NT2/D1 (cell line): ENCODE results near the gene MACF1.

Source experiments
- DNase-seq: peaks from one replicate; pipeline ENCODE4 v3.0.0-alpha.2; 2011; ENCODE audit warnings: low read depth, low spot score
- H3K27me3 ChIP-seq: 2 replicates; pipeline ENCODE4 v1.6.0; 2011; ENCODE audit warnings: mild to moderate bottlenecking; ENCODE audit not compliant: insufficient read length, insufficient read depth
- H3K36me3 ChIP-seq: 2 replicates; pipeline ENCODE4 v1.6.1; 2011; ENCODE audit warnings: mild to moderate bottlenecking, low read length, mixed read lengths; ENCODE audit not compliant: insufficient read depth, insufficient read length
- H3K4me1 ChIP-seq: 2 replicates; pipeline ENCODE4 v1.5.1; 2011; ENCODE audit not compliant: insufficient read depth, insufficient read length
- H3K4me3 ChIP-seq: 2 replicates; pipeline ENCODE4 v1.5.1; 2011; ENCODE audit warnings: low read depth; ENCODE audit not compliant: insufficient read length
- H3K9ac ChIP-seq: 2 replicates; pipeline ENCODE4 v1.6.0; 2011; ENCODE audit warnings: low read depth; ENCODE audit not compliant: insufficient read length
- H3K9me3 ChIP-seq: 2 replicates; pipeline ENCODE4 v1.5.1; 2011; ENCODE audit warnings: mild to moderate bottlenecking, low read length; ENCODE audit not compliant: insufficient read depth
- SUZ12 ChIP-seq: IDR thresholded peaks from 2 replicates; pipeline ENCODE4 v1.6.1; 2011; ENCODE audit not compliant: insufficient read length, insufficient read depth; ENCODE audit errors: extremely low read depth
- YY1 ChIP-seq: IDR thresholded peaks from 2 replicates; pipeline ENCODE4 v1.6.1; 2011; ENCODE audit not compliant: insufficient read length, insufficient read depth
- ZNF274 ChIP-seq: IDR thresholded peaks from 2 replicates; pipeline ENCODE4 v1.6.1; 2011; ENCODE audit warnings: mild to moderate bottlenecking, low read depth, low read length

Gene MACF1

DNA sequence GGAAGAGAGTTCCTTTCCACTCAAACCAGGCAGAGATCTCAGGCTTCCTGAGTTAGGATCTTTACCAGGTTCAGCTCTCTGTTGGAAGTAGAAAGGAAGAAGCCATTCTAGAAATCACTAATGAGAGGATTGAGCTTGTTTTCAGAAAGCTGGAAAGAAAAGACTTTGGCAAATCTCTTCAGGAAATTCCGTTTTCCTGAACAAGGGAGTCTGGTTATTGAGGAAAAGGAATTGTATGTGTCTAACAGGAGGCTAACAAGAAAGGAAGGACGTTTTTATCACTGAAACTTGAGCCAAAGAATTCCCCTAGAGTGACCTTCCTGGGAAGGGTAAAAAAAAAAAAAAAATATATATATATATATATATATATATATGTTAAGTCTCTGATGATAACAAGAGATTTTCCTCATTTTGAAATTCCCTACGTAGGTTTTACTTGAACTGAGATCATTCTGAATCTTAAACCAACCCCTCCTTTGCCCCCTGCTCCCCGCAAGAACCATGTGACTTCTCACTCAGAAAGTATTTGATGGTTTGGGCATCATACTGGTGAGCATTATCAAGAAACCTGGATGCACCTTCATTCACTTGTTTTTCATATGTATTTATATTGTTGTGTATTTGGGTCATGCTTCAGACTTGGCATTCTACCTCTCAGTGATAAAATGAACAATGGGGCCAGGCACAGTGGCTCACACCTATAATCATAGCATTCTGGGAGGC is 188.5 kb downstream of the MACF1 start:
- no peak for TF ChIP-seq SUZ12
- no peak for TF ChIP-seq YY1
- no peak for TF ChIP-seq ZNF274
- H3K9me3 ChIP-seq, result no peaks in the 10 kb centered on the region
- H3K4me1 ChIP-seq, result no peaks in the 10 kb centered on the region
- no peak overlapping the region for H3K9ac ChIP-seq
- no peaks in the 10 kb centered on the region for H3K27me3 ChIP-seq
- H3K4me3 ChIP-seq, result no peak overlapping the region
- no peak for DNase-seq
- H3K36me3 ChIP-seq, result peaks cover 29% of the 10 kb centered on the region

DNA sequence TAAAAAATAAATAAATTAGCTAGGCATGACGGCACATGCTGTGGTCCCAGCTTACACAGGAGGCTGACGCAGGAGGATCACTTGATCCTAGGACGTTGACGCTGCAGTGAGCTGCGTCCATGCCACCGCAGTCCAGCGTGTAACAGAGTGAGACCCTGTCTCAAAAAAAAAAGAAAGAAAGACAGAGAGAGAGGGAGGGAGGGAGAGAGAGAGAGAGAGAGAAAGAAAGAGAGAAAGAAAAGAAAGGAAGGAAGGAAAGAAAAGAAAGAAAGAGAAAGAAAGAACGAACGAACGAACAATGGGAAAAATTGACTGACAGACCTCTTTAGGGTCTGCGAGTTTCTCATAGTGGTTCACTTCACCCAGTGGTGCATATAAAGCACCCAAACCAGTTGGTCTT is 189.2 kb downstream of the MACF1 start:
- Histone ChIP-seq H3K27me3 (no peaks in the 10 kb centered on the region), H3K4me1 (no peaks in the 10 kb centered on the region), H3K4me3 (no peak overlapping the region), H3K36me3 (peaks cover 24% of the 10 kb centered on the region), H3K9ac (no peak overlapping the region), H3K9me3 (no peaks in the 10 kb centered on the region)
- TF ChIP-seq YY1, result no peak
- no peak for TF ChIP-seq SUZ12
- TF ChIP-seq ZNF274, result no peak
- DNase-seq, result no peak

DNA sequence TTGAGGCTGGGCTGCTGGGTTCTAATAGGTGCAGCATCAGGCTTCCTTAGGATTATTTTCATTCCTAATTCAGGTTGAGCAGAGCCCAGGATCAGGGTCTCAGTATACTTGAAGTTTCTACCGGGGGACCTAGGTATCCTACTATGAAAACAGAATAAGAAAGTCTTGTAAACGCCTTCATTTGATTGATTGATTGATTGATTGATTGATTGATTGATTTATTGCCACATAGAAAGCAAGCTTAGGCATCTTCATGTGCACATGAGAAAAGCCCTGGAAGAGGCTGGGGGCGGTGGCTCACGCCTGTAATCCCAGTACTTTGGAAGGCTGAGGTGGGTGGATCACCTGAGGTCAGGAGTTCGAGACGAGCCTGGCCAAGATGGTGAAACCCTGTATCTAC is 189.6 kb downstream of the MACF1 start:
- Histone ChIP-seq H3K9ac (no peak overlapping the region), H3K9me3 (no peaks in the 10 kb centered on the region), H3K27me3 (no peaks in the 10 kb centered on the region), H3K4me3 (no peak overlapping the region), H3K4me1 (peaks cover 2% of the 10 kb centered on the region), H3K36me3 (peaks cover 24% of the 10 kb centered on the region)
- DNase-seq, result no peak
- no peak for TF ChIP-seq SUZ12
- no peak for TF ChIP-seq YY1
- TF ChIP-seq ZNF274, result no peak

DNA sequence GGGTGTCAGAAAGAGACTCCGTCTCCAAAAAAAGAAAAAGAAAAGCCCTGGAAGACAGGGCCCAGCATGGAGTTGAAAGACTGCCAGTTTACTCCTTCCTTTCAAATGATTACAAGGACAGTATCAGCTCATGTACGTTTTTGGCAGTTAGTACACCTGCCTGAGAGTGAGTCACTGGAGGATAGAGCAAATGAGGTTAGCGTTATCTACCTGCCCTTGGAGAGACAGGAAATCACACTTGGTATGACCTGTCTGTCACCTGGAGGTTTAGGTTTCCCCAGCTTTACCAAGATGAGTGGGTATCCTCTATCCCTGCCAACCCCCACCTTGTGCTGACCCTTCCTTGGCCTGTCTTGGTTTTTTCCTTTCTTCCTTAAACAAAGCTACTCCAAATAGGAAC is 190.1 kb downstream of the MACF1 start:
- H3K4me3 ChIP-seq, result no peak overlapping the region
- peaks cover 19% of the 10 kb centered on the region for H3K36me3 ChIP-seq
- H3K4me1 ChIP-seq, result peaks cover 2% of the 10 kb centered on the region
- DNase-seq, result no peak
- TF ChIP-seq SUZ12, result no peak
- TF ChIP-seq ZNF274, result no peak
- no peak for TF ChIP-seq YY1
- no peak overlapping the region for H3K9ac ChIP-seq
- no peaks in the 10 kb centered on the region for H3K27me3 ChIP-seq
- no peaks in the 10 kb centered on the region for H3K9me3 ChIP-seq

DNA sequence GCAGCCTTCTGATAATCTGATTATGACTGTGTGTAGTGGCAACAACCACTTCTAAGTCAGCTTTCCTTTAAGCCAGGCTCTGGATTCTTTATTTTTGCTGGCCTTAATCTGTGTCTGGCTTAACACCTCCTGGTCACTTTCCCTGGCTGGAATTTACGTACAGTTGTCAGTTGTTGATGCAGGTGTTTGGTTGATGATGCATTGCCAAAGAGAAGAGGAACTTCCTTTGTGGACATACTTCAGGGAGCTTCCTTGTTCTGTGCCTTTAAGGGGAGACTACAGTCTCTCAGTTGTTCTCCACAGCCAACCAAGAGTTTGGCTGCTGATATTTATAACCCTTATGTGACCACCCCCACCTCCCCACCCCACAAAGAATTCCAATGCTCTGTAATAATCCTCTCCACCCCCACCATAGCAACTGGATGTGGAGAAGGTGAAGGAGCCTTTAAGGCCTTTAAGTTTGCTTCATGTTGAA is 190.9 kb downstream of the MACF1 start:
- no peak for DNase-seq

DNA sequence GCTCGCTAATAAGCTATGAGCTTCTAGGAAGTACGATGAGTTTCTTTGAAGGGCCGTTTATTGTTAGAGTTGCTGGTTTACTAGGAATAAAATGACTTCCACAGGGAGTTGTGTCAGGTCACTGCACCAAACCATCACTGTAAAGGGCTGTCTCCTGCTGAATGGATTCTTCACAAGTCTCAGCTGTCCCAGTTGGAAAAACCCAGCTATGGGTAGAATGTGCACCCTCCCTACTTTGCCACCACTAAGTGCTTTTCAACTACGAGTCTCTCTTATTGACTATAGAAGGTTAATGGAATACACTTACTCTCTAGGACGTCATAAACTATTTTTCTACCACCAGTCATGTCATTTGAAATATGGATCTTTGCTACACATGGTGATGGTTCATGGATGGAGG is 192.2 kb downstream of the MACF1 start:
- Histone ChIP-seq H3K9ac (no peak overlapping the region), H3K36me3 (peaks cover 12% of the 10 kb centered on the region), H3K9me3 (no peaks in the 10 kb centered on the region), H3K4me3 (no peak overlapping the region), H3K27me3 (no peaks in the 10 kb centered on the region), H3K4me1 (peaks cover 2% of the 10 kb centered on the region)
- TF ChIP-seq YY1 (no peak), ZNF274 (no peak), SUZ12 (no peak)
- DNase-seq, result no peak

More for the DNA sequence above, 190.9 kb downstream of the MACF1 start:
- no peaks in the 10 kb centered on the region for H3K27me3 ChIP-seq
- H3K36me3 ChIP-seq, result peaks cover 11% of the 10 kb centered on the region
- no peak overlapping the region for H3K4me3 ChIP-seq
- H3K9me3 ChIP-seq, result no peaks in the 10 kb centered on the region
- H3K9ac ChIP-seq, result no peak overlapping the region
- H3K4me1 ChIP-seq, result peaks cover 2% of the 10 kb centered on the region
- TF ChIP-seq SUZ12, result no peak
- TF ChIP-seq YY1, result no peak
- no peak for TF ChIP-seq ZNF274

DNA sequence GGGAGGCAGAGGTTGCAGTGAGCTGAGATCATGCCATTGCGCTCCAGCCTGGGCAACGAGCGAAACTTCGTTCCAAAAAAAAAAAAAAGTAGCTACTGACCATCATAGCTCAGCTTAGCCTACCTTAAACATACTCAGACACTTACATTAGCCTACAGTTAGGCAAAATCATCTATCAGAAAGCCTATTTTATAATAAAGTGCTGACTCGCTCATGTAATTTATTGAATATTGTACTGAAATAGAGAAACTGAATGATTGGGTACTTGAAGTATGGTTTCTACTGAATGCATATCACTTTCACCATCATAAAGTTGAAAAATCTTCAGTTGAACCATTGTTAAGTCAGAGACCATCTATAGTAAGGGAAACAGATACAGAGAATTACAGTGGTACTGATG is 193.0 kb downstream of the MACF1 start:
- H3K4me1 ChIP-seq, result peaks cover 2% of the 10 kb centered on the region
- TF ChIP-seq SUZ12, result no peak
- TF ChIP-seq YY1, result no peak
- TF ChIP-seq ZNF274, result no peak
- H3K9ac ChIP-seq, result no peak overlapping the region
- DNase-seq, result no peak
- H3K4me3 ChIP-seq, result no peak overlapping the region
- no peaks in the 10 kb centered on the region for H3K9me3 ChIP-seq
- H3K36me3 ChIP-seq, result peaks cover 16% of the 10 kb centered on the region
- H3K27me3 ChIP-seq, result no peaks in the 10 kb centered on the region
